ENCODE data around the gene LMAN1L. TPM values are rescaled to one million over a fixed set of nuclear protein-coding genes. Genes with fewer than 3 reads are reported as not detected.

LMAN1L gene
- total RNA-seq, 1 experiment from 2014 or later: not detected

DNA sequence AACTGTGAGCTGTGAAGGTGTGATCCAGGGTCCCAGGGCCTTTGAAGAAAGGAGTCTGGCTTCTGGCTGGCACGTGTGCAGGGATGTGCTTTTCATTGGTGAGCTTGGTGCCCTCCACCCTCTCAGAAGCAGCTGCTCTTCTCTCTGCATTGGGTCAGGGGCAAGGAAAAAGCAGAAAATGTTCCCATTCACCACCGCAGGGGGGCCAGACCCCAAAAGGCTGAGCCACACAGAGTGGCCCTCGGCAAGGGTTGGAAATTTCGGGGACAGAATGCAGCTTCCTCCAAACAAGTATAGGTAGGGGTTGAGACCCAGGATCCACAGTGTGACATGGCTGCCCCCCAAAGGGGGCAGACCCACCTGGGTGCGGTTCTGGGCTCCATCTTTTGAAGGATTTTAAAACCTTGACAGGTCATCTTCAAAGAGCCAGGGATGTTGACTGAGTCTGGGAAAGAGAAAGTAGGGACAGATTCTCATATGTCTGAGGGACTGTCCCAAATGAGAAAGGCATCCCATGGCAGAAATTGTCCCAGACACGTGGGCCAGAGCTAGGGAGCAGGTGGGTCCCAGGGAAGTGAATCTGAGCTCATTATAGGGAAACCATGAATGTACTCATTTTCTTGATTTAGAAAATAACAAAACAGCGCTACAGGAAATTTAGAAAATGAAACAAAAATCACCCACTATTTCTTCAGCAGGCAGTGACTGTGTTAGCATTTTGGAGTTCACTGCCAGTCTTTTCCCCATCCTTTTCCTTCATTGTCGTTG is 28.0 kb upstream of the LMAN1L start:
- H3K9me3 ChIP-seq (ENCODE audit: control insufficient read depth, low read depth, low read length): no peaks in the 10 kb centered on the region
- no peak overlapping the region for H2AK5ac ChIP-seq (ENCODE audit: insufficient read length, low read length)
- no peak overlapping the region for H3K9ac ChIP-seq (ENCODE audit: extremely low read depth, insufficient read length, low read length)
- H2BK15ac ChIP-seq (ENCODE audit: low read depth, low read length): no peak overlapping the region
- Mint-ChIP-seq H3K9me3 (no peaks in the 10 kb centered on the region; a peak in 1 of 5 replicates), H3K36me3 (ENCODE audit: insufficient read depth in 1 of 3, low read depth in 3 of 3) (peaks cover 0 to 5% (median 4%) of the 10 kb centered on the region in 3 experiments; a peak in 3 of 7 replicates), H3K4me3 (peak overlapping the region in 1 of 2 experiments; percentile 50; a peak in 2 of 5 replicates), H3K27ac (no peak overlapping the region; a peak in 1 of 7 replicates), H3K27me3 (ENCODE audit: low read depth) (peaks cover 21% of the 10 kb centered on the region), H3K4me1 (peaks cover 42 to 56% of the 10 kb centered on the region in 2 experiments)
- H3K4me1 ChIP-seq (ENCODE audit: insufficient read depth, low read length): peaks cover 7% of the 10 kb centered on the region; the same call in 1 of the 2 replicates
- no peaks in the 10 kb centered on the region for H3K79me2 ChIP-seq (ENCODE audit: insufficient read depth, low read length)
- no peak overlapping the region for H3K14ac ChIP-seq (ENCODE audit: insufficient read depth, low read length)
- no peak overlapping the region for H3K23ac ChIP-seq (ENCODE audit: insufficient read length, low read depth, low read length)
- no peaks in the 10 kb centered on the region for H3K79me1 ChIP-seq (ENCODE audit: insufficient read depth, low read depth, low read length, poor library complexity, severe bottlenecking)
- no peak overlapping the region for H2AFZ ChIP-seq (ENCODE audit: low read length)
- no peak overlapping the region for H2BK12ac ChIP-seq (ENCODE audit: insufficient read length, low read depth, low read length)
- H3K56ac ChIP-seq (ENCODE audit: insufficient read length, low read depth, low read length): no peak overlapping the region
- no peak overlapping the region for H3T11ph ChIP-seq (ENCODE audit: low read length)
- H2BK5ac ChIP-seq (ENCODE audit: insufficient read length, low read length): no peak overlapping the region
- H3K18ac ChIP-seq (ENCODE audit: insufficient read length, low read depth, low read length): no peak overlapping the region
- no peak overlapping the region for H4K5ac ChIP-seq (ENCODE audit: insufficient read length, low read depth, low read length)
- no CpG with 5 or more reads among the region's 8 CpGs for WGBS (ENCODE audit: extremely low coverage, insufficient read length, low lambda C conversion rate)
- TF ChIP-seq CTCF (conservative IDR thresholded peaks at IDR 0.05): no peak
- H3K4ac ChIP-seq (ENCODE audit: low read depth, low read length): no peak overlapping the region
- H3K4me2 ChIP-seq (ENCODE audit: insufficient read depth, insufficient read length, low read length): no peak overlapping the region
- no peak overlapping the region for H4K8ac ChIP-seq (replicated peaks; ENCODE audit: insufficient read length, low read depth, low read length)
- H2BK120ac ChIP-seq (ENCODE audit: low read depth, low read length, poor library complexity, severe bottlenecking): no peak overlapping the region
- no peak overlapping the region for H3K27ac ChIP-seq (ENCODE audit: insufficient read length, low read depth, low read length)
- no peak overlapping the region for H4K91ac ChIP-seq (ENCODE audit: insufficient read length, low read depth, low read length)
- no peak for DNase-seq
- H2BK20ac ChIP-seq (ENCODE audit: low read depth, low read length, poor library complexity, severe bottlenecking): no peak overlapping the region
- H4K20me1 ChIP-seq (ENCODE audit: control insufficient read depth, insufficient read depth, insufficient read length): no peaks in the 10 kb centered on the region
- peaks cover 4% of the 10 kb centered on the region; the same call in 1 of the 2 replicates for H3K27me3 ChIP-seq (ENCODE audit: insufficient read depth, low read length)
- peaks cover 11% of the 10 kb centered on the region for H3K23me2 ChIP-seq (ENCODE audit: insufficient read length, low read depth, low read length, poor library complexity, severe bottlenecking)

All from H9 (cell line).